ENCODE measurements around the gene APOBR. TPM values are rescaled to one million over a fixed set of nuclear protein-coding genes. Genes with fewer than 3 reads are reported as not detected.
"Not testable (repeated sequence)": the region's sequence is repeated elsewhere in the genome, so short reads cannot be mapped to it uniquely, and the experiment has no call there.

The APOBR gene
- total and polyA plus RNA-seq, 2 of the 13 experiments (the other 11 are each of a cell fraction or from before 2014, with no cell fraction given) = 0.03 TPM; not detected in 1

- TF ChIP-seq ZNF121 (CRISPR knock-in tag; IDR thresholded peaks at IDR 0.05) (peak; percentile 39; the same call in 1 of the 2 replicates), HNRNPUL1 (IDR thresholded peaks at IDR 0.05; ENCODE audit: low read depth, low read length) (no peak), ZNF264 (CRISPR knock-in tag; IDR thresholded peaks at IDR 0.05) (no peak), ZNF230 (CRISPR knock-in tag; IDR thresholded peaks at IDR 0.05) (no peak), ZNF329 (CRISPR knock-in tag; IDR thresholded peaks at IDR 0.05; ENCODE audit: low read depth) (no peak), ZBTB1 (CRISPR knock-in tag; IDR thresholded peaks at IDR 0.05; ENCODE audit: borderline replicate concordance) (no peak), SALL2 (CRISPR knock-in tag; IDR thresholded peaks at IDR 0.05) (no peak)
- H2AFZ ChIP-seq (ENCODE audit: low read length) = no peak overlapping the region
- H3K27me3 ChIP-seq (ENCODE audit: control insufficient read depth in 1 of 2, insufficient read depth in 2 of 2, low read length in 2 of 2) = peaks cover 0 to 14% of the 10 kb centered on the region in 2 experiments; a peak in 1 of 5 replicates
- no peaks in the 10 kb centered on the region for H4K20me1 ChIP-seq (ENCODE audit: insufficient read depth, low read length)
- no peak overlapping the region for H3K27ac ChIP-seq (ENCODE audit: extremely low read length, insufficient read depth, low read length)
- intact Hi-C loops (cut with micrococcal nuclease; ENCODE audit: unreplicated experiment) = loop anchor here (10.0 kb wide), 1 partner anchor 70 kb away; the partner anchor contains the start of gene SULT1A1
- ChIA-PET POLR2A (no interaction called here), CTCF (ENCODE audit: low intra/inter-chr PET ratio, low total read pairs) (no interaction called here)
- DNase-seq (ENCODE audit: low spot score) (no peak), FAIRE-seq (no peak), ATAC-seq (no peak)
- in situ Hi-C loops (cut with HindIII; ENCODE audit: extremely low pct_ligation_motif_present, low pct_unique_long_range_greater_than_20kb) = no loop called here
- peaks cover 58% of the 10 kb centered on the region for H3K4me1 ChIP-seq (ENCODE audit: insufficient read depth, low read length)
- no peaks in the 10 kb centered on the region for H3K9me3 ChIP-seq (ENCODE audit: low read length)
- no peak overlapping the region for H3K9ac ChIP-seq (ENCODE audit: insufficient read depth, low read depth, low read length)
- no peaks in the 10 kb centered on the region for H3K79me2 ChIP-seq (ENCODE audit: insufficient read depth, low read length)
- 92% methylated on average over 3 of the region's 3 CpGs for WGBS (ENCODE audit: low lambda C conversion rate)
- no peak overlapping the region for H3K4me3 ChIP-seq (replicated peaks in 1 of 3; ENCODE audit: insufficient read depth in 1 of 3, low read depth in 2 of 3, low read length in 3 of 3)
- BruUV-seq (replicated peaks) = no TSS peak
- H3K4me2 ChIP-seq (ENCODE audit: low read depth, low read length) = no peak overlapping the region
- no peaks in the 10 kb centered on the region for H3K36me3 ChIP-seq (replicated peaks in 1 of 2; ENCODE audit: control insufficient read depth in 1 of 2, insufficient read depth in 2 of 2, low read length in 2 of 2)
Measured at GRCh38 chr16:28544998-28545397, 50.6 kb downstream of the APOBR start.

DNA sequence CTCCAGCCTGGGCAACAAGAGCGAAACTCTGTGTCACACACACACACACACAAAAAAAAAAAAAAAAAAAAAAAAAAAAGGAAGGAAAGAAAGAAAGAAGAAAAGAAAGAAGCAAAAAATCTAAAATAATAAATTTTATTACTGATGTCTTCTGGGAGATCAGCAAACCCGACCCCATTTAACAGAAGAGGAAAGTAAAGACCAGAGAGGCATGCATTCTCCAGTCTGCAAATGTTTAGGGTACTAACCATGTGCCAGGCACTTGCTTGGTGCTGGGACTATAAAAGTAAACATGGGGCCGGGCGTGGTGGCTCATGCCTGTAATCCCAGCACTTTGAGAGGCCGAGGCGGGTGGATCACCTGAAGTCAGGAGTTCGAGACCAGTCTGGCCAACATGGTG, 51.5 kb downstream of the APOBR start:
- H3K27ac ChIP-seq (ENCODE audit: extremely low read length, insufficient read depth, low read length); H3K79me2 ChIP-seq (ENCODE audit: insufficient read depth, low read length); H2AFZ ChIP-seq (ENCODE audit: low read length); H3K4me3 ChIP-seq (replicated peaks in 1 of 3; ENCODE audit: insufficient read depth in 1 of 3, low read depth in 2 of 3, low read length in 3 of 3); DNase-seq (ENCODE audit: low spot score); H3K9me3 ChIP-seq (ENCODE audit: low read length); in situ Hi-C loops (cut with HindIII; ENCODE audit: extremely low pct_ligation_motif_present, low pct_unique_long_range_greater_than_20kb); H3K9ac ChIP-seq (ENCODE audit: insufficient read depth, low read depth, low read length); ATAC-seq; CTCF ChIA-PET (ENCODE audit: low intra/inter-chr PET ratio, low total read pairs); BruUV-seq (replicated peaks); H3K36me3 ChIP-seq (replicated peaks in 1 of 2; ENCODE audit: control insufficient read depth in 1 of 2, insufficient read depth in 2 of 2, low read length in 2 of 2); POLR2A ChIA-PET; H4K20me1 ChIP-seq (ENCODE audit: insufficient read depth, low read length); H3K4me2 ChIP-seq (ENCODE audit: low read depth, low read length); FAIRE-seq: not testable (repeated sequence)
- Histone ChIP-seq H3K27me3 (ENCODE audit: control insufficient read depth in 1 of 2, insufficient read depth in 2 of 2, low read length in 2 of 2) (peaks cover 0 to 14% of the 10 kb centered on the region in 2 experiments; a peak in 1 of 5 replicates), H3K4me1 (ENCODE audit: insufficient read depth, low read length) (peaks cover 49% of the 10 kb centered on the region)
- WGBS (ENCODE audit: low lambda C conversion rate) = 68% methylated on average over 7 of the region's 7 CpGs
- TF ChIP-seq ZNF3 (CRISPR knock-in tag; IDR thresholded peaks at IDR 0.05) = peak; percentile 77
- TF ChIP-seq ZNF629 (CRISPR knock-in tag; conservative IDR thresholded peaks at IDR 0.05) = peak; percentile 79
- intact Hi-C loops (cut with micrococcal nuclease; ENCODE audit: unreplicated experiment) = loop anchor here (10.0 kb wide), 1 partner anchor 69 kb away; the partner anchor contains the start of gene SULT1A1

Data from HepG2 (cell line).